Measurements from ENCODE around the gene STK35.
"Not testable (repeated sequence)": the region's sequence is repeated elsewhere in the genome, so short reads cannot be mapped to it uniquely, and the experiment has no call there.

The STK35 gene

DNA sequence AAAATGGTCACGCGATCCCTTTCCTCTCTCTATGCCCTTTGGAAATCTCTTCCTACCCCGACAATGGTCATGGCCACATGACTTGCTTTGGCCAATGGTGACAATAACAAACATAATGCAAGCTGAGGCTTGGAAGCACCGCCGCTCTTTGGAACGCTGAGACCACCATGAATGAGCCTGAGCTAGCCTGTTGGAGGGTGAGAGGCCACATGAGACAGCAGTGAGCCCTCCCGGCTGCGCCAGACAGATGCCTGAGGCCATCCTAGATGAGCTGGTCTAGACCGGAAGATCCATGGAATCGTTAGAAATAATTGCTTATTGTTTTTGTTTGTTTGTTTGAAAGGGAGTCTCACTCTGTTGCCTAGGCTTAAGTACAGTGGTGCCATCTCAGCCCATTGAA lies 64.2 kb downstream of the STK35 start:
- DNase-seq (ENCODE audit: low read depth): no peak

DNA sequence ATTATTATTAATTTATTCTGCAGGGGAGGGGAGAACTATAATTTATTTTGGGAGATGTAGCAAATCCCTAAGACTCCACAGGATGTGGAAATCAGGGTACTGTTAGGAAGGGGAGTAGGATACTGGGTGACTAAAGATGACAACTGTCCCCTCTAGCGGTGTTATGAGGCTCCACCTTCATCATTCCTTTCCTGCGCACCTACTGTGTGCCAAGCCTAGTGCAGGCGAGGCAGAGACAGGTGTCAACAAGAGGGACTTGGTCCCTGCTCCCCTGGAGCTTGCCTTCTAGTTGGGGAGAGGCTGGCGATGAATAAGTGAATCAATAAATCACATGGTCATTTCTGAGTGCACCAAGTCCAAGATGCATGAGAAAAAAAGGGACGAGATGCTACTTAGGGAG lies 65.5 kb downstream of the STK35 start:
- TF ChIP-seq, protein P1, sequence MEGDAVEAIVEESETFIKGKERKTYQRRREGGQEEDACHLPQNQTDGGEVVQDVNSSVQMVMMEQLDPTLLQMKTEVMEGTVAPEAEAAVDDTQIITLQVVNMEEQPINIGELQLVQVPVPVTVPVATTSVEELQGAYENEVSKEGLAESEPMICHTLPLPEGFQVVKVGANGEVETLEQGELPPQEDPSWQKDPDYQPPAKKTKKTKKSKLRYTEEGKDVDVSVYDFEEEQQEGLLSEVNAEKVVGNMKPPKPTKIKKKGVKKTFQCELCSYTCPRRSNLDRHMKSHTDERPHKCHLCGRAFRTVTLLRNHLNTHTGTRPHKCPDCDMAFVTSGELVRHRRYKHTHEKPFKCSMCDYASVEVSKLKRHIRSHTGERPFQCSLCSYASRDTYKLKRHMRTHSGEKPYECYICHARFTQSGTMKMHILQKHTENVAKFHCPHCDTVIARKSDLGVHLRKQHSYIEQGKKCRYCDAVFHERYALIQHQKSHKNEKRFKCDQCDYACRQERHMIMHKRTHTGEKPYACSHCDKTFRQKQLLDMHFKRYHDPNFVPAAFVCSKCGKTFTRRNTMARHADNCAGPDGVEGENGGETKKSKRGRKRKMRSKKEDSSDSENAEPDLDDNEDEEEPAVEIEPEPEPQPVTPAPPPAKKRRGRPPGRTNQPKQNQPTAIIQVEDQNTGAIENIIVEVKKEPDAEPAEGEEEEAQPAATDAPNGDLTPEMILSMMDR (IDR thresholded peaks at IDR 0.05; ENCODE audit: control insufficient read depth, insufficient read depth, low read depth, low read length, missing control alignments): no peak
- DNase-seq (ENCODE audit: low read depth): no peak
- no peak overlapping the region for H3K4me3 ChIP-seq (ENCODE audit: control insufficient read depth, low read depth, low read length)

More for the DNA sequence above, 64.2 kb downstream of the STK35 start:
- TF ChIP-seq, protein P1 (IDR thresholded peaks at IDR 0.05; ENCODE audit: control insufficient read depth, insufficient read depth, low read depth, low read length, missing control alignments): no peak
- H3K4me3 ChIP-seq (ENCODE audit: control insufficient read depth, low read depth, low read length): no peak overlapping the region

DNA sequence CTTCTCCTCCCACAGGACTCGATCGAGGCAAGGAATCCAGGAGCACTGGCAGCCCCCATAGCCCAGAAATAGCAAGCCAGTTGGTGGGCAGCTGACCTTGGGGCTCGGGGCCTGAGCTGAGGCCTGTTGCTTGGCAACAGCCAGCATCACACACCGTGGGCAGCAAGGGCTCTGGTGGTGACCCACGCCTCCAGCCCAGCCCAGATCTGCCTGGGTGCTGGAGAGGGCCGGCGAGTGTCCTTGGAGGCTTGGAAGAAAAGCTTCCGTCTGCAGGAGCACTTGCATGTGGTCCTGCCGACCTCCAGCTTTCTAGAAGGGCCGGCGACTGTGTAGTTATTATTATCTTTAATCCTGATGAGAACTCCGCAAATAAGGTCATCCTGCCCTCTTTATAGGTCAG lies 67.3 kb downstream of the STK35 start:
- no peak for DNase-seq (ENCODE audit: low read depth)
- H3K4me3 ChIP-seq (ENCODE audit: control insufficient read depth, low read depth, low read length): no peak overlapping the region
- TF ChIP-seq, protein P1 (IDR thresholded peaks at IDR 0.05; ENCODE audit: control insufficient read depth, insufficient read depth, low read depth, low read length, missing control alignments): no peak

DNA sequence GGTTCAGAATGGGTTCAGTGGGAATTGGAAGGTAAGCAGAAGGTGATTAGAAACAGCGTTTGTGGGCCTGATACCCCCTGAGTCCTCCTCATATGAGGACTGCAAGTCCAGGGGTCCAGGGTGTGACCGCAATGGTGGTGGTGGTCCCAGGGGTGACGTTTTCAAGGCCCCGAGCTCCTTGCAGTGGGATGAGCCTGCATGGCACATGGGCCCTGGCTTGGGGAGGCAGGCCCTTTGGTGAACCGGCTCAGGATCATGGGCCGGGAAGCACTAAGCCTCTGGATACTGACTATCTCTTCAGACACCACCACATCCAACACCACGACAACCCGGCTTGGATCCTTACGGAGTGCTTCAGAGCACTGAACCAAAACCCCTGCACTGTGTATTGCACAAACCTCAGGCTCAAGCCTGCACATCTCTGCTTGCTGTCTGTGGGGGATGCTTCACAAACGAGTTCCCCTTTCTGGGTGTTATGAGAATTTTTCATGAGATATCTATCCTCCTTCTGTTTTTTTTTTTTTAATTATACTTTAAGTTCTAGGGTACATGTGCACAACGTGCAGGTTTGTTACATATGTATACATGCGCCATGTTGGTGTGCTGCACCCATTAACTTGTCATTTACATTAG lies 67.9 kb downstream of the STK35 start:
- TF ChIP-seq, protein P1 (IDR thresholded peaks at IDR 0.05; ENCODE audit: control insufficient read depth, insufficient read depth, low read depth, low read length, missing control alignments): no peak
- H3K4me3 ChIP-seq (ENCODE audit: control insufficient read depth, low read depth, low read length): no peak overlapping the region
- no peak for DNase-seq (ENCODE audit: low read depth)

DNA sequence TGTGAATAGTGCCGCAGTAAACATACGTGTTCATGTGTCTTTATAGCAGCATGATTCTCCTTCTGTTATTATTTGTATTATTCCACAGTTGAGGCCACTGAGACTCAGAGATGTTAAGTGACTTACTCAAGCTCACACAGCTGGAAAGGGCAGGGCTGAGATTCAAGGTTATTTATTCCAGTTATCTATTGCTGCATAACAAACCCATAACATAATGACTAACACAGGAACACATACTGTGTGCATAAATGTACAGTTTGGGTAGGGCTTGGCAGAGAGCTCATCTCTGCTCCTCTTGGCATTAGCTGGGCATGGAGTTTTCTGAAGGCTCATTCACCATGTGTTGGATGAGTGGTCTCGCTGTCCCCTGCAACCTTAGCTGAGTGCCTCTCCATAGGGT lies 68.8 kb downstream of the STK35 start:
- no peak overlapping the region for H3K4me3 ChIP-seq (ENCODE audit: control insufficient read depth, low read depth, low read length)
- no peak for DNase-seq (ENCODE audit: low read depth)
- TF ChIP-seq, protein P1 (IDR thresholded peaks at IDR 0.05; ENCODE audit: control insufficient read depth, insufficient read depth, low read depth, low read length, missing control alignments): no peak

DNA sequence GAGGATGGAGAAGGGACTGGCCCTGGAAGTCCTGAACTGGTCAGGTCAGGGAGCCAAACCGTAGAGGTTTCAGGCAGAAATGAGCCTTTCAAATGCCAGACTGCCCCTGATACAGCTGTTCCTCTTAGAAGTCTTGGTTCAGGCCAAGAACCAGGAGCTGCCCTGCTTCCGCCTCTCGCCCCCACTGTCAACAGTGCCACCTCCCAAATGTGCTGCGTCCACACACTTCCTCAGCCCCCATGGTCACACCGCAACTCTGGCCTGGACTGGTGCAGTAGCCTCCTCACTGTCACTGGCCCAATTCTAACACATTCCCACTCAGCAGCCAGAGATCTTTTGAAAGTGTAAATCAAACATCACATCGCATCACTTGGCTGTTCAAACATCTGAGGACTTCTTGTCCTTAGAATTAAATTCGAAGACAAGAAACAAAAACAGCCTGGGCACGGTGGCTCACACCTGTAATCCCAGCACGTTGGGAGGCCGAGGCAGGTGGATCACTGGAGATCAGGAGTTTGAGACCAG lies 69.7 kb downstream of the STK35 start:
- DNase-seq (ENCODE audit: low read depth): no peak
- no peak overlapping the region for H3K4me3 ChIP-seq (ENCODE audit: control insufficient read depth, low read depth, low read length)
- TF ChIP-seq, protein P1 (IDR thresholded peaks at IDR 0.05; ENCODE audit: control insufficient read depth, insufficient read depth, low read depth, low read length, missing control alignments): no peak

DNA sequence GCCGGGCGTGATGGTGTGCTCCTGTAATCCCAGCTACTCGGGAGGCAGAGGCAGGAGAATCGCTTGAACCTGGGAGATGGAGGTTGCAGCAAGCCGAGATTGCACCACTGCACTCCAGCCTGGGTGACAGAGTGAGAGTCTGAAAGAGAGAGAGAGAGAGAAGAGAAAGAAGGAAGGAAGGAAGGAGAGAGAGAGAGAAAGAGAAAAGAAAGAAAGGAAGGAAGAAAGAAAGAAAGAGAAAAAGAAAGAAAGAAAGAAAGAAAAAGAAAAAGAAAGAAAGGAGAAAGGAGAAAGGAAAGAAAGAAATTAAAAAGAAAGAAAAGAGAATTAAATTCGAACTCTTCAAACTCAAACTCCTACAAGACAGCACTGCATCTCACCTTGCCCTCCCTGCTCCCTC lies 70.2 kb downstream of the STK35 start:
- not testable (repeated sequence) for H3K4me3 ChIP-seq (ENCODE audit: control insufficient read depth, low read depth, low read length); DNase-seq (ENCODE audit: low read depth)

All from AG09309 (cell line).